ENCODE results near the gene CDR2L.
"Not testable (repeated sequence)": the region's sequence is repeated elsewhere in the genome, so short reads cannot be mapped to it uniquely, and the experiment has no call there.

The CDR2L gene

GRCh38 chr17:74981979-74982662 lies 5.3 kb upstream of the CDR2L start:
- peak; percentile 44 to 67 for DNase-seq (ENCODE audit: low read depth in 2 of 2)
- no peak for TF ChIP-seq CTCF (IDR thresholded peaks at IDR 0.05; ENCODE audit: low read depth, low read length)
- peak overlapping the region; percentile 65 for H3K4me3 ChIP-seq (replicated peaks in 1 of 2; ENCODE audit: low read depth in 2 of 2, low read length in 2 of 2)

GRCh38 chr17:74982663-74983313 lies 4.6 kb upstream of the CDR2L start:
- peak overlapping the region; percentile 65 for H3K4me3 ChIP-seq (replicated peaks in 1 of 2; ENCODE audit: low read depth in 2 of 2, low read length in 2 of 2)
- DNase-seq (ENCODE audit: low read depth in 2 of 2), result not testable (repeated sequence)

GRCh38 chr17:74986206-74986576 lies 1.2 kb upstream of the CDR2L start:
- DNase-seq (ENCODE audit: low read depth in 2 of 2), result no peak
- TF ChIP-seq CTCF (IDR thresholded peaks at IDR 0.05; ENCODE audit: low read depth, low read length), result no peak

GRCh38 chr17:74987909-74988711 lies 678 bp downstream of the CDR2L start:
- DNase-seq (ENCODE audit: low read depth in 2 of 2), result peak; percentile 76 to 80
- TF ChIP-seq CTCF (IDR thresholded peaks at IDR 0.05; ENCODE audit: low read depth, low read length), result peak; percentile 26
- H3K4me3 ChIP-seq (replicated peaks in 1 of 2; ENCODE audit: low read depth in 2 of 2, low read length in 2 of 2), result peak overlapping the region; percentile 75 to 80

More at GRCh38 chr17:74986206-74986576, 1.2 kb upstream of the CDR2L start:
- H3K4me3 ChIP-seq (replicated peaks in 1 of 2; ENCODE audit: low read depth in 2 of 2, low read length in 2 of 2), result no peak overlapping the region

GRCh38 chr17:74990581-74991105 lies 3.2 kb downstream of the CDR2L start:
- H3K4me3 ChIP-seq (replicated peaks in 1 of 2; ENCODE audit: low read depth in 2 of 2, low read length in 2 of 2), result no peak overlapping the region
- no peak for DNase-seq (ENCODE audit: low read depth in 2 of 2)
- TF ChIP-seq CTCF (IDR thresholded peaks at IDR 0.05; ENCODE audit: low read depth, low read length), result no peak

- no peak overlapping the region for H3K4me3 ChIP-seq (replicated peaks in 1 of 2; ENCODE audit: low read depth in 2 of 2, low read length in 2 of 2)
- DNase-seq (ENCODE audit: low read depth in 2 of 2), result no peak
- TF ChIP-seq CTCF (IDR thresholded peaks at IDR 0.05; ENCODE audit: low read depth, low read length), result no peak
Measured at GRCh38 chr17:74992223-74992622, 4.8 kb downstream of the CDR2L start.

GRCh38 chr17:74994440-74994839 lies 7.0 kb downstream of the CDR2L start:
- no peak for TF ChIP-seq CTCF (IDR thresholded peaks at IDR 0.05; ENCODE audit: low read depth, low read length)

More at GRCh38 chr17:74994440-74994839, 7.0 kb downstream of the CDR2L start:
- DNase-seq (ENCODE audit: low read depth in 2 of 2), result peak; percentile 57 to 69
- H3K4me3 ChIP-seq (replicated peaks in 1 of 2; ENCODE audit: low read depth in 2 of 2, low read length in 2 of 2), result no peak overlapping the region
